Stimulated activated CD4-positive, alpha-beta T cell treated with anti-CD3 and anti-CD28 coated beads, TNF-alpha, amount 100 ng/mL, for 1 hour (primary cell): ENCODE results near the gene SLC4A3.

Experiments
- DNase-seq, 3 donors: peaks; one replicate each; pipeline ENCODE4 v3.0.0-alpha.2; 2020; ENCODE audit warnings: low read depth in 3 of 3, low spot score in 1 of 3

Gene SLC4A3, protein sequence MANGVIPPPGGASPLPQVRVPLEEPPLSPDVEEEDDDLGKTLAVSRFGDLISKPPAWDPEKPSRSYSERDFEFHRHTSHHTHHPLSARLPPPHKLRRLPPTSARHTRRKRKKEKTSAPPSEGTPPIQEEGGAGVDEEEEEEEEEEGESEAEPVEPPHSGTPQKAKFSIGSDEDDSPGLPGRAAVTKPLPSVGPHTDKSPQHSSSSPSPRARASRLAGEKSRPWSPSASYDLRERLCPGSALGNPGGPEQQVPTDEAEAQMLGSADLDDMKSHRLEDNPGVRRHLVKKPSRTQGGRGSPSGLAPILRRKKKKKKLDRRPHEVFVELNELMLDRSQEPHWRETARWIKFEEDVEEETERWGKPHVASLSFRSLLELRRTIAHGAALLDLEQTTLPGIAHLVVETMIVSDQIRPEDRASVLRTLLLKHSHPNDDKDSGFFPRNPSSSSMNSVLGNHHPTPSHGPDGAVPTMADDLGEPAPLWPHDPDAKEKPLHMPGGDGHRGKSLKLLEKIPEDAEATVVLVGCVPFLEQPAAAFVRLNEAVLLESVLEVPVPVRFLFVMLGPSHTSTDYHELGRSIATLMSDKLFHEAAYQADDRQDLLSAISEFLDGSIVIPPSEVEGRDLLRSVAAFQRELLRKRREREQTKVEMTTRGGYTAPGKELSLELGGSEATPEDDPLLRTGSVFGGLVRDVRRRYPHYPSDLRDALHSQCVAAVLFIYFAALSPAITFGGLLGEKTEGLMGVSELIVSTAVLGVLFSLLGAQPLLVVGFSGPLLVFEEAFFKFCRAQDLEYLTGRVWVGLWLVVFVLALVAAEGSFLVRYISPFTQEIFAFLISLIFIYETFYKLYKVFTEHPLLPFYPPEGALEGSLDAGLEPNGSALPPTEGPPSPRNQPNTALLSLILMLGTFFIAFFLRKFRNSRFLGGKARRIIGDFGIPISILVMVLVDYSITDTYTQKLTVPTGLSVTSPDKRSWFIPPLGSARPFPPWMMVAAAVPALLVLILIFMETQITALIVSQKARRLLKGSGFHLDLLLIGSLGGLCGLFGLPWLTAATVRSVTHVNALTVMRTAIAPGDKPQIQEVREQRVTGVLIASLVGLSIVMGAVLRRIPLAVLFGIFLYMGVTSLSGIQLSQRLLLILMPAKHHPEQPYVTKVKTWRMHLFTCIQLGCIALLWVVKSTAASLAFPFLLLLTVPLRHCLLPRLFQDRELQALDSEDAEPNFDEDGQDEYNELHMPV

GRCh38 chr2:219627103-219628100, at the start of gene SLC4A3:
Gene SLC4A3 (plus strand): TSS chr2:219627630. CDS start chr2:219627993, 363 bp downstream.
- DNase-seq: no peak

DNA sequence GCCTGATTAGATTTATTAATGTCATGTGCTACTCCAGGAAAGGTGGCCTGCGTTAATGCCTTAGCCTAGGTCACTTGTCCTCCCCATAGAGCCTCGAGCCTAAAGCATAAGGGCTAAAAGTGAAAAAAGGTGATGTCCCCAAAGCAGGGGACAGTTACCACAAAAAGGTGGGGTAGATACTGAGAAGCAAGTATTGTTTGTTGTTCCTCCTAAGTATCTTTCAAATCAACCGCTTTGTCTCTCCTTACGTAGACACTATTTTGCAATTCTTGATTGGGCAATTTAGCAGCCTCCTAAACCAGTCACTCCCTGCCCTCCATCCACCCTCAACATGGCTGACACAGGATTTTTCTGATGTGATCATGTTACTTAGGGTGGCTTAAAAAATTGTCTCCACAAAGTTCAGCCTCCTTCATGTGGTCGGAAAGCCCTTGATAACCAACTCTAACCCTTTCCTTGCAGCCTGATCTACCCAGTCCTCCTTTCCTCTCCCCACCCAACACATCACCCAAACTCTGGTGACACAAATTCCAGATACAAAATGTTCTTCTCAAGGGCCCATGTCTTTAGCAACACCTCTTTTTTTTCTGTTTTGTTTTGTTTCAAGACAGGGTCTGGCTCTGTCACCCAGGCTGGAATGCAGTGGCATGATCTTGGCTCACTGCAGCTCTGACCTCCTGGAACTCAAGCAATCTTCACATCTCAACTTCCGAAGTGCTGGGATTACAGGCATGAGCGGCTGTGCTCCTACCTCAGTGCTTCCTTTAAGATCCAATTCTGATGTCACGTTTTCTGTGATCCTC, 48.4 kb upstream of the SLC4A3 start:
- no peak for DNase-seq

DNA sequence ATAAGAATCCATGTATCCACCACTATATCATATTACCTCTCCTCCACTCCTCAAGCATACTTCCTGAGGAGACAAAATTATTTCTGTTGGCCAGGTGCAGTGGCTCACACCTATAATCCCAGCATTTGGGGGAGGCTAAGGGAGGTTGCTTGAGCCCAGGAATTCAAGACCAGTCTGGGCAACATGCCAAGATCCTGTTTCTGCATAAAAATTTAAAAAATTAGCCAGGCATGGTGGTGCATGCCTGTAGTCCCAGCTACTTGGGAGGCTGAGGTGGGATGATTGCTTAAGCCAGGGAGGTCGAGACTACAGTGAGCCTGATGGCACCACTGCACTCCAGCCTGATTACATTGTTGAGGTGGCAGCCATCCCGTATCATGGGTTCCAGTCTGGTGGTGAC, 46.1 kb upstream of the SLC4A3 start:
- no peak for DNase-seq

GRCh38 chr2:219591091-219591490, 36.3 kb upstream of the SLC4A3 start:
- no peak for DNase-seq

DNA sequence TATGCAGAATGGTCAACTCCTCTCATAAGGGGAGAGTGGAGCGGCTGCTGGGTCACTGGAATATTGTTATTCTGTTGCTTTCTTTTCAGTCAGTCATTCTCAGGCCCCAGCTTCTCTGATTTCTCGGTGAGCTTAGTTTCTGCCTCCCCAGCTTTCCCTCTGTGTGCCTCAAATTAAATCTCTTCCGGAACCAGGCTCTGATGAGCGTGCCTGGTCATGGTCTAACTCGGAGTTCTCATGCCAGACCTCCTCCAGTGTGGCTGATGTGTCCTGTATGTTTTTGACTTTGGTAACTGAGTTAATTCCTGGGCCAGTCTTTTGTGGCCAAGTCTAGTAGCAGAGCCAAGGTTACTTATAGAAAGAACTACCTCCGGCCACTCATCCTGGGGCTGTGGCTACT, 34.7 kb upstream of the SLC4A3 start:
- DNase-seq: no peak

- DNase-seq: no peak
Observed at GRCh38 chr2:219593154-219593553, 34.3 kb upstream of the SLC4A3 start.

GRCh38 chr2:219595256-219595655, 32.2 kb upstream of the SLC4A3 start:
- no peak for DNase-seq

- DNase-seq: no peak
Observed at GRCh38 chr2:219596954-219597551, 30.4 kb upstream of the SLC4A3 start.

GRCh38 chr2:219597552-219598307, 29.7 kb upstream of the SLC4A3 start, which contains the start of gene STK11IP:
Gene STK11IP (plus strand): TSS chr2:219597857. CDS start chr2:219598120, 263 bp downstream.
- DNase-seq: peak; percentile 65 to 77 (median 71)

DNA sequence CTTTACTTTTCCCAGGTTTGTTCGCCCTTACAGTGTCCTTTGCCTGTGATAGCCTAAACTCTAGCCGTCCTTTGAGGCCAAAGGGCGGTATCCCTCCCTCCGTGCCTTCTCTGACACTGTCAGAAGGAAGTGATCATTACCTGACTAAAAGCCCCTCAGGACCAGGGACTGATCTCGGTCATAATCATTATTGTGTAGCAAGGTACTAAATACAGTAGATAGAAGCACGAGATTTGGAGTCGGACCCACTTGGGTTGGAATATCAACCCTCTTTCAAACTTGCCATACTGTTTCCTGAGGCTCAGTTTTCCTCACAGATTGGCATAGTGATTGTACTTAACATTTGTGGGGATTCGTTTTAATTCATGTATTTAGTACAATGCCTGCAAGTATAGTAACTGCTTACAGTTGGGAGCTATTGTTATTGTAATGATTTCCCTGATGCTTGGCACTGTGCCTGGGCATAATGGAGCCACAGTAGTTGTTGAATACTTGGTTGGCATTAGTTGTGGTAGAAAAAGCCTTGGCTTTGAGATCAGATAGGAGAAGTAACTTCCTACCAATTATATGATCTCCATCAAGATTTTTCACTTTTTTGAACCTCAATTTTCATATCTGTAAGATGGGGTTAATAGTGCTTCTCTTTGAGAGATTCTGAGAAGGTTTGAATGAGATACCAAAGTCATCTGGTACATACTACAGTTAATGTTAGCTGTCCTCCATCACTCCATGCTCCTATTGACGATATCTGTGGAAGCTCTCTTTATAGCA, 28.9 kb upstream of the SLC4A3 start:
- no peak for DNase-seq

GRCh38 chr2:219603771-219604170, 23.7 kb upstream of the SLC4A3 start:
- no peak for DNase-seq

DNA sequence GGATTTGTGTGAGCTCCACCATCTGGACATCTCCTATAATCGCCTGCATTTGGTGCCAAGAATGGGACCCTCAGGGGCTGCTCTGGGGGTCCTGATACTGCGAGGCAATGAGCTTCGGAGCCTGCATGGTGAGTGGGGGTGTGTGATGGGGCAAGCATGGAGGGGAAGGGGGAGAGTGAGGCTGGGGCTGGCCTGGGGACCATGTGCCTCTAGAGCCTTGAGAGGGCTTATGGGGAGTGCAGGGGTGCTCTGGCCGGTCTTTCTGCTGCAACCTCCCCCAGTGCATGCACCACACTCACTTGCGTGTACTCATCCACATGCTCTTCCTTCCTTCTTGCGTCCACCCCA, 21.8 kb upstream of the SLC4A3 start:
- no peak for DNase-seq

DNA sequence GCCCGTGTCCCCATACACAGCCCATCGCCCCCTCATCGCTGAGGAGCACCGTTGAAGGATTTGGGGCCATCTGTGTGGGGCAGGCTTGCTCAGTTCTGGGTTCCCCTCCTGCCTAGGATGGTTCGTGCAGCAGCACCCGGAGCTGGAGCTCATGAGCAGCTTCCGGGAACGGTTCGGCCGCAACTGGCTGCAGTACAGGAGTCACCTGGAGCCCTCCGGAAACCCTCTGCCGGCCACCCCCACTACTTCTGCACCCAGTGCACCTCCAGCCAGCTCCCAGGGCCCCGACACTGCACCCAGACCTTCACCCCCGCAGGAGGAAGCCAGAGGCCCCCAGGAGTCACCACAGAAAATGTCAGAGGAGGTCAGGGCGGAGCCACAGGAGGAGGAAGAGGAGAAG, 19.5 kb upstream of the SLC4A3 start:
- DNase-seq: no peak

GRCh38 chr2:219608399-219608964, 18.9 kb upstream of the SLC4A3 start:
- DNase-seq: no peak

- no peak for DNase-seq
Observed at GRCh38 chr2:219609149-219609750, 18.2 kb upstream of the SLC4A3 start.

DNA sequence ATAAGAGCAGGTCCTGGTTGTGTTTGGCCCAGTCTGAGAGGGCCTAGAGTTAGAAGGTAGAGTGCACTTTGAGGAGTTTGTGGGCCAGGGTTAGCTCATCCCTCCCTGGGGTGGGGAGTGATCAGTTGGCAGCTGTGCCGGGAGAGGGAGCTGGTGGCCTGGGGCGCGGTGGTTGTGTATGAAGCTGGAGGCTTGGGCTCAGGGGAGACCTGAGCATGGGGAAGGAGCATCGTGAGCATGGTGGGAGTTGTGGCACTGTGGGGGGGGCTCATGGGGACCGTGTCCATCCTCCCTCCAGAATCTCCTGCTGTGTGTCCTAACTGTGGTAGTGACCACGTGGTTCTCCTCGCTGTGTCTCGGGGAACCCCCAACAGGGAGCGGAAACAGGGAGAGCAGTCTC, 16.1 kb upstream of the SLC4A3 start:
- no peak for DNase-seq
